NCI-H2029 (cell line): ENCODE data around the gene CLEC20A.
"Not testable (repeated sequence)": the region's sequence is repeated elsewhere in the genome, so short reads cannot be mapped to it uniquely, and the experiment has no call there.

Experiments
- DNase-seq: peaks from one replicate; lab custom pipeline; 2025; lab: John Stamatoyannopoulos, UW

Gene CLEC20A

DNA sequence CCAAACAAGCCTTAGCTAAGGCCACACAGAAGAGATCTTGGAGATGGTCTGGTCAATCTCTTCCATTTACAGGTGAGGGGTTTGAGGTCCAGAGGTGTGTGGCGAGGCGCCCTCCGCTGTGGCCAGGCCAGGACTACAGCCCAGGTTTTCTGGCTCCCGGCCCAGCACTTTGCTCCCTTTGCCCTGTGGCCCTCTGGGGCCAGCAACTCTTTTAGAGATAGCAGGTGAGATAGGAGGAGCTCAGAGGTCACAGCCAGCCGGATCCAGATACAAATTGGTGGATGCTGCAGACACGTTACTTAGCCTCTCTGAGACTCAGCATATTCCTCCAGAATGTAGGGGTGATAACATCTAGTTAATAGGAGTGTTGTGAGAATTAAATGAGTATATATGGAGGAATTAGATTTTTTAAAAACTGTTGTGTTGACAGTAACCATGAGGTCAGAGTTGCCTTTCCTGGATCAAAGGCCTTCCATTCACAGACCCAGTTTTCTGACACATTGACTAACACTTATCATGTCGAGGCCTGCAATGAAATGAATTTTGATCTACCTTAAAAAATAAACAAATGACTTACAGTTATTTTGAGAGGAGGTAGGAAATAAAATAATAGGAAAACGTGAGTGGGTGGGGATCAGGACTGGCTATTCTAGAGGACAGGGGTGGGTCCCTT lies 32.7 kb upstream of the CLEC20A start:
- DNase-seq, result no peak

DNA sequence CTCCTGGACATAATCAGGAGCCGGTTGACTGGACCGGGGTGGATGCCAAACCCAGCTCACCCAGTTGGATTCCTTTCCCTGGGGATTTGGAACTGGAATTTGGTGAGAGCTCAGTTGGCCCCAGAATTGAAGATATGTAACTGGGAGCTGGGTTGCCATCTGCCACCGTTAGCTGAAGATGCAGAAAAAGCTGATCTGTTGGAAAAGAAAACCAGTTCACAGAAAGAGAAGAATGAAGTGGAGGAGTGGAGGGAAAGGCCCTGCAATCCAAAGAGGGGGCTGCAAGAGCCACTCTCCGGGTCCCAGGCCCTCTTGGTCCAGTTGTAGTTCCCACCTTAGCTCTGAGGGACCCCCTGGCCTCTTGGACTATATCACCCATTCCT lies 32.2 kb upstream of the CLEC20A start:
- no peak for DNase-seq

DNA sequence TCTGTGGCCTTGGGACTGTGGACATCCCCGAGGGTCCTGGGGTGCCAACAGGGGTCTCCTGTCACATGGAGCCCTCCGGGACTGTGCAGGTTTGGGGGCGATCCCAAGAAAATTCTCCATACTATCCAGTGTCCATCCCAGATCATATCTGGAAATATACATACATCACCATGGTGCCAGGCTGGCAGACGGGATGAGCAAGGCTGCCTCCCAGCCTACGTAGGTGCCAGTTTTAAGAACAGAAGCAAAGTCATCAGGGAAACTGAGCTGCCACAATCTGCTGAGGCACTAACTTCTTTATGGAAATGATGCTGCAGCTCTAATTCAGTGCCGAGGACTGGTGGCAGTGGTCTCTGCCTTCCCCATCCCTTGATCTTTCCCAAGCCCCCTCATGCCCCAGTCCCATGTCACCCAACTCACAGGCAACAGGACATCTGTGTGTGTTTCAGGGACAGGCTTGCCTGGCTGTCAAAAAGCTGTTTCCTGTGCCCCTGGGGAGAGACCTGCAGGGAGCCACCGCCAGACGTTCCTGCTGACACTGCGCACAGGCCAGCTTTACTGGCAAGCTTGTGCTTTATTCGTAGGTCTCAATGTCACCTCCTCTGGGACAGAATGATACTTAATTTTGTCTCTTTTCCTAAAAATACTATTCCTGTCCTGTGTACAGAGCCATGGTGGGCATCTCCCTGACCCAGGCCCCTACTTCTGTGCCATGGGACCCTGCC lies 31.6 kb upstream of the CLEC20A start:
- DNase-seq, result no peak

DNA sequence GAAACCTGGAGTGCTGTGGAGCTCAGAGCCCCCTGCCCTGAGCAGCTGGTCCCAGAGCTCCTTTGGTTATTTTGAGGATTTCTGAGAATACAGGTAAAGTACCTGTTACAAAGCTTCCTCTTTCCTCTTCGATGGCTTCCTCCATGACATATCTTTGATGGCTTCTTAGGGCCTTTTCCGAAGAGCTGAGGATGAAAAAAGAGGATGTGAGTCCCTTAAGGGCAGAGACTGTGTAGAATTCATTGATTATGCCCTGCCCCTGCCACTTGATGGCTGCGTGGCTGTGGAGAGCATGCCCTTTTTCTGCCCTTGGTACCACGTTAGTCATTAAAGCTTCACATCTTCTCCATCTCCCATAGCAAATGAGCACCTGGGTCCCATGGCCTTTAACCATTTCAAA lies 30.4 kb upstream of the CLEC20A start:
- no peak for DNase-seq

DNA sequence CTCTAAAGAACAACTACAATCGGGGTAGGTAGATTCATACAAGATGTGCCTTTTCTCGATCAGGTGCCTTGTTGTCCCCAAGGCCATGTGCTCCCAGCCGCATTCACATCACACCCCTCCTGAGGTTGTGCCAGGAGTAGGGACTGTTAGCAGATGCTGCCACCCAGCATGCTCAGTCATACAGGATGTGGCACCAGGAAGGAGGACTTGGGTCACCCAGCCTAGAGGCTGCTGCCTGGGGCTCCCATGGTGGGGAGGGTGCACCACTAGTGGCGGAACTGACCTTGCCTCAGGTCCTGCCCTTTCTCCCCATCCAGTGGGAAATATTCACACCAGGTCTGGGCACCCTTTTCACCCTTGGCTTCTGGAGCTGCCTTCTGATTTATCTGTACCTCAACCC lies 24.5 kb upstream of the CLEC20A start:
- DNase-seq, result no peak

DNA sequence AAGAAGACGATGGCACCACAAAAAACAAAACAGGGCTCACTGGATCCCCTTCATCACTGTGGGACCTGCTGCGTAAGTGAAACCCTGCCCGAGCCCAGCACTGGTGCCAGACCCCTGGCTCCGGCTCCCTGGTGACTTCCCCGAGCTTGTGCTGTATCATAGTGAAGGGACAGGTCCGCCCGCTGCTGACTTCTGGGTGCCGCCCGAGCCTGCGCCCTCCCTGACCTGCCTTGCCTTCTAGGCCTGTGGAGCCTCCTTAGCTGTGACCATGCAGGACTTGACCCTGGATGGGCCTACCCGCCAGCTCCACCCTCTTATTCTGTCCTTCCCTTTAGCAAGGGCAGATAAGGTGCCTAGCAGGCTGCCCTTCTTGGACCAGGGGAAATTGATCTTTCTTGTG lies 24.0 kb upstream of the CLEC20A start:
- no peak for DNase-seq

DNA sequence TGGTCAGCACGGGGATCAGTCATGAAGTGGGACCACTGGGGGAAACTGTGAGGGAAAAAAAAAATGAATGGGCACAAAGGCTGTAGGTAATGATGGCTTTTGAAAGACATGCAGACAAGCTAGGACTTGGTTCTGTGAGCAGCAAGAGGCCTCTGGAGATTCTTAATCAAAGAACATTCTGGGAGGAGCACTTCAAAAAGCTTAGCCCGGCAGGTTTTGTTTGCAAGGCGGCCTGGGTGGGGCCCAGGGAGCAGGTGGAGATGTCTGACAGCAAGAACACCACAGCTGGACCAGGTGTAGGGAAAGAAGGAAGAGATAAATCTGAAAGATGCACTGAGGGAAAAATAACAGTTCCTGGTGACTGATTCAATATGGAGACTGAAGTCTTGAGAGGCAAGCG lies 22.1 kb upstream of the CLEC20A start:
- DNase-seq, result no peak

DNA sequence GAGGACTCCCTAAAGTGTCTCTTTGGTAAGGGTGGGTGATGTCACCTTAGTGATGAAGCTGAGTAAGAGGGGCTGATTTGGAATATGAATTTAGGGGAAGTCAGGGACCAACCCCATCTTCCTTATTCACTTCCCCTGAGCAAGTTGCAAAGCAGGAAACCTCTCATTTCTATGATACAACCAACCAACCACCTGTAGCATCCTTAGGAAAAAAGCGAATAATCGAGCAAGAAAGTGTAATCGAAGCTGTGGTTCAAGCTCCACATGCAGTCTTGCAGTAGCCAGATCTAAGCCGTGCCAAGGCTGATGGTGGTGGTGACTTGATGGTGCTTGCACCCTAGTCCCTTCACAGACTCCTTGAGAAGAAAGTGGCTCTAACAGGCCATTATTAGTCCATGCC lies 19.3 kb upstream of the CLEC20A start:
- DNase-seq, result no peak

DNA sequence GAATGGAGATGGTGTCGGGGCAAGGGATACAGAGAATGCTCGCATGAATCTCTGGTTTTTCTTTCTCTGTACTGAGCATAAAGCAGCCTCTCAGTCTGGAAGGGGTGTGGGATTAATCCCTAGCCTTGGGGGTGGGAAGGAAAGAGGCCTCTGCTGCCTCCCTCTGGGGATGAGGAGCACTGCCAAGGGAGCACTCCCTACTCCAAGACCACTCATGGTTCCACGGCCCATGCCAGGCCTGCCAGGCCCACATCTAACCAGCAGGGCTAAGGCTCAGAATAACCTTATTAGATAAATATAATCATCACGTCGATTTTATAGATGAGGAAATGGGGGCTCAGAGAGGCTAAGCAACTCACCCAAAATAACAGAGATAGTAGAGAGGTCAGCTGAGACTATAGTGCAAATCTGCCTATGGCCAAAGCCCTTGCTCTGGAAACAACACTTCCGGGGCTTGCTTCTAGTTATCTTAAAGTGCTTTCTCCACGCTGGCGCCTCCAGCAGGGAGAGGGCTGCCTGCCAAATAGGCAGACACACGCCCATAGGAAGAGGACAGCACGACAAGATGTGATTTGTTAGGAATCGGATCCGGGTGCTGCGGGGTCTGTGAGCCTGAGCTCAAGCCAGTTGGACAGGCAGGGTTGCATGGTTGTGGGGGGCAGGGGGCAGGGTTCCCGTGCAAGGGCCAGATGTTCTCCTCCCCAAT lies 16.7 kb upstream of the CLEC20A start:
- DNase-seq, result no peak

DNA sequence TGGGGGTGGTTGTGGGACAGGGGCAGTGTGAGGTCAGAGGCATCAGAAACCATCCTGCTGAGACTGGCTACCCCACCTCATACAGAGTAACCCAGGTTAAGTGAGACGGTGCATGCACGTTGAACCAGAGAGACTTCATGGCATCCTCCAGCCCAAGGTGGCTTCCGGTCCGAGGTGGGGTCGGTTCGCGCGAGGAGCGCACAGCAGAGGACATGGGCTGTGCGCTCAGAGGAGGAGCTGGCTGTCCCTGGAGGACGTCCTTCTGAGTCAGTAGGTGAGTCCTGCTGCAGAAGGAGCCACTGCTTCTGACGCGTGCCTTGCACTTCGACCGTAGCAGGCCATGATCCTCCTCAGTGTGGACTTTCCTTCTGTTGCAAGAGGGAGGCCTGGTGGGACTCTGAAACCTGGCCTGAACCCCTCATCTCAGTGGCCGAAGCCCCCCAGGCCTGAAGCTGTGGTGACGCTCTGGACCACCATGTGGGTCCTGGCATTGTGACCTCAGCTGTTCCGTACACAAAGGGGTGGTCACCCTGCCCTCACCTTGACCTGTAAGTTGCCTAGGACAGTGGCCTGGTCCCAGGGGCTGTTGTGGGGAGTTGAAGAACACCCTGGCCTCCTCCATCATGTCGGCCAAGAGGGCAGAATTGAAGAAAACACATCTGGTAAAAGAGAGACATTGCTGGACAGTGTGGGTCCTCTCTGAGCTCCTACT lies 16.0 kb upstream of the CLEC20A start, which contains the start of gene TEX35:
TEX35 (plus strand) TSS at position 544 of the 712 bp plus-strand sequence; CDS start at position 624, 80 bp downstream.
- DNase-seq, result no peak

DNA sequence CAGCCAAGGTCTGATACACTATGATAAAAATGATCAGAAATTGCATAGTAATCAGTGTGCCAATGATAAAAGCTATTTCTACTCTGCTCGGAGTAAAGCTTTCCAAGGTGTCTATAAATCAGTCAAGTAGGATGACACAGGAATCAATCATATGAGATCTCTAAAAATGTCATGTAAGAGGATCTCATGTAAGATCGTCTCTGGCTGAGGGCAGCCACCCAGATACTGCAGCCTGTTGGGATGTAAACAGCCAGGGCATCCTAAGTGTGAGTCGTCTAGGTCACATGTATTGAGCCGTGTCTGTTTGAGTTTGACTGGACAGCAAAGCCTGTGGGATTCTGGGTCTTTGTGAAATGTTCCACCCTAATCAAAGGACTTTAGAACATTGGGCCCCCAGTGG lies 13.4 kb upstream of the CLEC20A start:
- no peak for DNase-seq

DNA sequence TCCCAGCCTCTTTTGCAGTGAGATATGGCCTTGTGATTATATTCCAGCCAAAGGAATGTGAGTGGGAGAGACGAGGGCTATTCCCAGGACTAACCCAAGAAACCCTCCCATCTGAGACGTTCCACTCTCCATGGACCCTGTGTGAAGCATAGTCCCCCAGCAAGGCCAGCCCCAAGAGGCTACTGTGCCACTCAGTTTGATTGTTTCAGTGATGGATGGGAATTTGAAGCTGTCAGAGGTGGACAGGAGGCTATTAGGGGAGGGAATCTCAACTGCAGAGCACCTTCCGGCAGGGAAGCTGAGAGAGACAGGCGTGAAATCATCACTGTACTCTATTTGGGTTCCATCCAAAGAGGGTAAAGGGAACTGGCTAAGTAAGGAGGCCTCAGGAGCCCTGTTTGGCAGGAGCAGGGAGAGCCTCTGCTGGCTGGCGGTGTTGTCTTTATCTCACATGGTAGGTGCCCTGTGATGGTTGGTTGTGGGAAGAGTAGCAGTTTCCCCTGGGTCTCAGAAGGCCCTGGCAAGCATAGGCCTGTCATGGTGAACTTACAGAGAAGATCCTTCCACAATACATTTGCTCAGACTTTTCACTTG lies 12.7 kb upstream of the CLEC20A start:
- no peak for DNase-seq

DNA sequence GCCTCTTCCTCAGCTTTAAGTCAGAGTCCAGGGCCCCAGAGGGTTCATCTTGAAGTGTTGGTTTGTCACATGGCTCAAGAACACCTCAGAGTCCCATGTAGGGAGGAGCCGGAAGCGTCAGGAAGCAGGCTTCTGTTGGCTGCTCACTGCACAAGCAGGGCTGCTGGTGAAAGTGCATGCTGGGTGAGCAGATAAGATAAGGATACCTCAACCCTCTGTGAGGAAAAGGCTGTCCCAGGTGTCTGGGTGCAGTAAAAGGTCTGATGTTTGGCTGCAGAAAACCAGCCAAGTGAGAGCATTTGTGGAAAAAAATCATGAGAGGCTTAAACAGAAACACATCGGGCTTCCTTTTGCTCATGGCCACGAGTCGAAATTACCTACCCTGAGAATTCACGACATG lies 9.9 kb upstream of the CLEC20A start:
- DNase-seq, result no peak

DNA sequence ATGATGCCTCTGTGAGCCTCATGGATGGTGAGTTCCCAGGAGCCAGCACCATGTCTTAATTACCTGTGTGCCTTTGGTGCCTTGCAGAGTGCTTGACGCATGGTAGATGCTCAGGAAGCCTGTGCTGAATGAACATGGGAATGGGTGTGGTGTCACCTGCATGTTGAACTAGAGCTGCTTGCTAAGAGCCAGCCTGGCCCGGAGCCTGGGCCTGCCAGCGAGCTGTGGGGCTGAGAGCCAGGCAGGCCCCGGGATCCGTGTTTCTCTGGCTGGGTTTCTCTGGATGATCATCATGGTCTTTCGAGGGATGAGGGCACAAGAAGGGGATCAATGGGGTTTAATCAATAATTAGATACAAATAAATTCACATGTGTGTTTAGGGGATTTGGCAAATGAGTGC lies 9.4 kb upstream of the CLEC20A start:
- no peak for DNase-seq

DNA sequence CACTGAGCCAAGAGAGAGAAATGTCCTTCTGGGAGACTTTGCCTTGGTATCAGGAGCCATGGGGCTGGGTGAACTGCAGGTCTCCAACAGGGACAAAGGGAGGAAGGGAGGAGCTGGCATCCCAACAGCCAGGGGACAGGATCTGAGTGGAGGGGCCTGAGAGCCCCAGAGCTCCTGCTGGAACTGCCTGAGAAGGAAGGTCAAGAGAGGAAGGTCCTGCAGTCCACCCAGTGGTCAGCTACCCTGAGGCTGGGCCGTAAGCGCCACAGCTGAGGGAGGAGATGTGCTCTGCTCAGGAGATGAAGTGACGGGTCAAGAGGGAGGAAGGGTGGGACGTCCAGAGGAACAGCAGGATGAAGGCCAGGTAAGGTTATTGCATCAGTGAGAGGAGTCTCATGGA lies 7.5 kb upstream of the CLEC20A start:
- no peak for DNase-seq

DNA sequence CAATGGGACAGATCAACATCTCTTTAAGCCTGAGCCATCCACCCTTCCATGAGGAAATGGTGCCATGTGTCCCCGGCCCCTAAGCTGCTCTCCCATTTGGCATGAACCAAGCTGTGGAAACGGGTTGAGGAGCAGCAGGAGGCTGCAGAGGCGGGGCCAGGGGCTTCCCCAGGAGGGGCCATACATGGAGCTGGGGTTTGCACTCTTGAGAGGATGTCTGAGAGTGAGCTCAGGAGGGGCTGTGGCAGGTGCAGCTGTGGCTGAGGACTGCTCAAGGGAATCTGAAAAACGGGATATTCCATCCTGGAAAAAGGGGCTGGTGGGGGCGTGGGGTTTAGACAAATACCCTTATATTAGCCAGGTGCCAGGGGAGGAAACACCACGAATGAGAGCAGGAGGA lies 7.1 kb upstream of the CLEC20A start:
- DNase-seq, result no peak

DNA sequence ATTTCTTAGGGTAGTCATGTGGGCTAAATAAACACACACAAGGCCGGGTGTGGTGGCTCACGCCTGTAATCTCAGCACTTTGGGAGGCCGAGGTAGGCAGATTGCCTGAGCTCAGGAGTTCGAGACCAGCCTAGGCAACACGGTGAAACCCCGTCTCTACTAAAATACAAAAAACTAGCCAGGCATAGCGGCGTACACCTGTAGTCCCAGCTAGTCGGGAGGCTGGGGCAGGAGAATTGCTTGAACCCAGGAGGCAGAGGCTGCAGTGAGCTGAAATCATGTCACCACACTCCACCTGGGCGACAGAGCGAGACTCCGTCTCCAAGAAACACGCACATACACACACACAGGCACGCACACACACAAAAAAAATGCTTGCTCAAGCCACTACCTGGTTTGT lies 6.6 kb upstream of the CLEC20A start:
- not testable (repeated sequence) for DNase-seq

DNA sequence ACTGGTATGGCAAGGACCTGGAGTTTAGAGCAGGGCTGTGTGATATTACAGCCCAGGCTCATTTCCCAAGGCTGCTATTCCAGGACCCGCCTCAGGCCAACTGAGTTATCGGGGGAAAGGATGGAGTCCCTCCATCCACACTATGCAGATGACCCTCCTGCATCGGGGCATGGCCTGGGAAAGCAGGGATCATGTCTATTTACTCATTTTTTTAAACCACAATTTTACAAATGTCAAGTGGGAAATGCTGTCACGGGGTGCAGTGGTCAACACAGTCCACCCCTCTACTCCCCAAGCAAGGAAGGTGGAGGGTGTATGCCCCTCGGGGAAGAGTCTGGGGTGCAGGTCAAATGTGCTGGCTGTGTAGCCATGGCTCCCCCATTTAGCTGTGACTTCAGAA lies 6.1 kb upstream of the CLEC20A start:
- no peak for DNase-seq

DNA sequence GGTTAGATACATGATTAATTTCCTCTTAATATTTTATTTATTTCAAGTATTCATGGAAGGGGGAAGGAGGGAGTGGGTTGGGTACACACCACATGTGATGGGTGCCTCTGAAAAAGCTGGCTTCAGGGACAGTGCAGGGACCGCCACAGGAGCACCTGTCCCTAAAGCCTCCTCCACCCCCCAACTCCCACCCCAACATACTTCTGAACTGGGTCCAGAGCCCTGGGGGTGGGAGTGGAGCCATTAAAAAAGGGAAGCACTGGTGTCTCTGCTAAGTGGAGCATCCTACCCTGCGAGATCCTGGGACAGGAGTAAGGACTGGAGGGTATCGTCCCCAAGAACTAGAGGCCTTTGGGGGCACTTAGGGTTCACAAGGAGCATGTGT lies 5.6 kb upstream of the CLEC20A start:
- DNase-seq, result no peak

DNA sequence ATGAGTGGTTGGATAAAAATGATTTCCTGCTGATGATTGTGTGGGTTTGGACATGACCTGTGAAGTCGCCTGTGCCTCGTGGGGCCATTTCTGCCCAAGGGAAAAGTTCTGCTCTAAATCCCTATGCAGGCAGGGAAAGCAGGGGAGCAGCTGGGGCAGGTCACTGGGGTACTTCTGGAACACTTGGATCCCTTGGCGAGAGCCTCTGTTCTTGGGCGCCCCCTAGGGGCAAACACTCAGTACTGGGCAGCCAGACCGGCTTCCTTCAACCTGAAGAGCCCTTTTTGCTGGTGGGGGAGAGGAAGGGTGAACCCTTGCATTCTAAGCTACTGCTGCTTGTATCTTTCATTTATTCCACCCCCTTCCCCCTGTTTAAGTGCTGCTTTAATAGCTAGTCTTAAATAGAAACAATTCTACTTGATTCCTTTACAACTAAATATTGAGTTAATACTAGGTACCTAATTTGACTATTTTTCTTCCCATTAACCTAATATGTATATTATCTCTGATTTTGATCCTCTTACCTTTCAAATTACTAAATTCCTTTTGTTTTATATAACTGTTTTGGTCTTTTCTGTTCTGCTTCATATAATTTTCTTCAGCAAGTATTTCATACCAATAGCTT lies 5.1 kb upstream of the CLEC20A start:
- no peak for DNase-seq

DNA sequence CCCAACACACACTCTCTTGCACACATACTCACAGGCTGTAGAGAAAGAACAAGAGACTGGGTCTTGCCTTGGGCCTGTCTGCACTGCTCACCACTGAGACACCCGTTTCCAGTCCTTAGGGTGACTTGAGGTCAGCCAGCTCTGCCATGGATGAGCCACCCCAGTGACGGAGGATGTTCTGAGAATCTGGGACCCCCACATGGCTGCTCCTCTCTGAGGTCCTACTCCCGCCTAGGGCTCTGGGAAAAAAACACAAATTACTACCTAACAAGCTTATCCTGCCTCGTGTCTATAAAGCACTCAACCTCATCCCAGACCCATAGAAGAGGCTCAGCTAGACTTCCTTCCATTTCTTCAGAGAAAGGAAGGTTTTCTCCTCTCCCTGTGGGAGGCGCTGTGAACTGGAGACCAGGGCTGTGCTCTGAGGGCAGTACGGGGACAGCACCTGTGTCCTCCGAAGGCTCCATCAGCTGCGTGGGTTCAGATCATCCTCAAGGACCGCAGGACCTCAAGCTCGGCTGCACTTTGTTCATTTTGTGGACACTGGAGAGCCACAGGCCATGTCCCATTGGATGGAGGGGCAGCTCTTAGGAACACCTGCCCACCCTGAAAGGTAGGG lies 4.3 kb upstream of the CLEC20A start:
- no peak for DNase-seq
